Muscle of leg (tissue), 11 donors: ENCODE data around the gene KCNQ1. TPM values are rescaled to one million over a fixed set of nuclear protein-coding genes. Genes with fewer than 3 reads are reported as not detected.
A peak's percentile ranks its signal among the peaks of the same experiment; 100 is the strongest.

Experiments used
- DNase-seq: peaks from one replicate; pipeline ENCODE4 v3.0.0; 2013
- H3K27ac ChIP-seq: one replicate; pipeline ENCODE4 v1.5.1; 2013; ENCODE audit warnings: mild to moderate bottlenecking, low read length, control low read depth
- H3K27me3 ChIP-seq: one replicate; pipeline ENCODE4 v1.6.1; 2013; ENCODE audit warnings: low read length; ENCODE audit not compliant: control insufficient read depth, insufficient read depth
- H3K36me3 ChIP-seq: one replicate; pipeline ENCODE4 v1.6.1; 2013; ENCODE audit warnings: low read length; ENCODE audit not compliant: control insufficient read depth, insufficient read depth
- H3K4me1 ChIP-seq: one replicate; pipeline ENCODE4 v1.6.1; 2013; ENCODE audit warnings: low read length; ENCODE audit not compliant: control insufficient read depth, insufficient read depth
- H3K4me3 ChIP-seq: one replicate; pipeline ENCODE4 v1.5.1; 2013; ENCODE audit warnings: low read length, control low read depth
- H3K9me3 ChIP-seq: replicated peaks from 2 replicates; pipeline ENCODE4 v1.6.1; 2013; ENCODE audit warnings: low read depth, low read length; ENCODE audit not compliant: control insufficient read depth
- WGBS: methylation state at CpG from one replicate; pipeline ENCODE4 v1.1.5; 2013; ENCODE audit warnings: missing lambda C conversion rate; ENCODE audit not compliant: insufficient coverage; 5-methylcytosine and 5-hydroxymethylcytosine counted together
- polyA plus RNA-seq, 8 donors: library from polyadenylated mRNA; unstranded; fragments of 120-200 nt; gene quantifications; one replicate each; pipeline versions ENCODE4 v1.2.1 to v1.2.3, GENCODE V29; 2013; ENCODE audit warnings: inconsistent platforms in 1 of 8, low replicate concordance in 1 of 8; ENCODE audit not compliant: insufficient read length in 8 of 8, insufficient read depth in 1 of 8
- total RNA-seq: library from RNA; stranded (reverse); fragments of 120-200 nt; gene quantifications from one replicate; pipeline ENCODE4 v1.2.4, GENCODE V29; 2013

KCNQ1 gene
- total and polyA plus RNA-seq, 9 donors = 0.84 to 4.1 (median 2.6) TPM

DNA sequence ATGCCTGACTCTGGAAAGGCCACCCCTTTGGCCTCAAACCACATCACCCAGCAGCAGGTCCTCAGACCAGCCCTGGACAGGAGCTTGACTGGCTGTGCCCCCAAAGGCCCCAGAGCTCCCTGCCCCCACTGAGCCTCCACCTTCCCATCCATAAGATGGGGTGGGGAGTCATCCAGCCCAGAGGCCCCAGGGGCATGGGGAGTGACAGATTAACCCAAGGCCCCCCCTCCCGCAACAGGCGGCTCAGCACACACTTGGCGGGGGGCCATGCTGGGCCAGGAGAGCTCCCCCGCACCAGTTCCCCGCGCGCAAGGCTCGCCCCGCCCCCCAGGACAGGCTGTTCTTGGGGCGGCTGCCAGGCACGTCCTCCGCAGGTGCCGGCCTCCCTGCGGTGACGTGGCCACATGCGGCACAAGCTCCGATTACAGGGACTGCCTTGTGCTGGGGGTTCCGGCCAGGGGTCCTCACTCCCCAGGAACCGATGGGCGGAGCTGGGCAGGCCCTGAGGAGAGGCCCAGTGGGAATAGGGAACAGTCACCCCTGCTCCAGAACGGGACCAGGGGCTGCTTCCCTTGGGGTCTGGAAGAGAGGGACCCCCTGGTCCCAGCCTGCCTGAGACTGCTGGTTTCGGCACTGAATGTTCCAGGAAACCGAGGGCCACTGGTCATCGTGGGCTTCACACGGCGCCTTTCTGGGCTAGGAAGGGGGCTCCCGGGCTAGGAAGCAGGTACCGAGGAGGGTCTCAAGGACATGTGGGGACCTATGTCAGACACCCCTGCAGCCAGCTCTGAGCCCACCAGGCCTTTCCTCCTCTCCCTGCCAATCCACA lies 445.9 kb downstream of the KCNQ1 start:
- WGBS = 20% methylated on average over 27 of the region's 28 CpGs
- H3K27ac ChIP-seq = peak overlapping the region; percentile 91
- no peaks in the 10 kb centered on the region for H3K27me3 ChIP-seq
- H3K4me3 ChIP-seq = no peak overlapping the region
- peak; percentile 86 for DNase-seq
- H3K4me1 ChIP-seq = peaks cover 65% of the 10 kb centered on the region
- H3K36me3 ChIP-seq = no peaks in the 10 kb centered on the region
- H3K9me3 ChIP-seq = no peaks in the 10 kb centered on the region

DNA sequence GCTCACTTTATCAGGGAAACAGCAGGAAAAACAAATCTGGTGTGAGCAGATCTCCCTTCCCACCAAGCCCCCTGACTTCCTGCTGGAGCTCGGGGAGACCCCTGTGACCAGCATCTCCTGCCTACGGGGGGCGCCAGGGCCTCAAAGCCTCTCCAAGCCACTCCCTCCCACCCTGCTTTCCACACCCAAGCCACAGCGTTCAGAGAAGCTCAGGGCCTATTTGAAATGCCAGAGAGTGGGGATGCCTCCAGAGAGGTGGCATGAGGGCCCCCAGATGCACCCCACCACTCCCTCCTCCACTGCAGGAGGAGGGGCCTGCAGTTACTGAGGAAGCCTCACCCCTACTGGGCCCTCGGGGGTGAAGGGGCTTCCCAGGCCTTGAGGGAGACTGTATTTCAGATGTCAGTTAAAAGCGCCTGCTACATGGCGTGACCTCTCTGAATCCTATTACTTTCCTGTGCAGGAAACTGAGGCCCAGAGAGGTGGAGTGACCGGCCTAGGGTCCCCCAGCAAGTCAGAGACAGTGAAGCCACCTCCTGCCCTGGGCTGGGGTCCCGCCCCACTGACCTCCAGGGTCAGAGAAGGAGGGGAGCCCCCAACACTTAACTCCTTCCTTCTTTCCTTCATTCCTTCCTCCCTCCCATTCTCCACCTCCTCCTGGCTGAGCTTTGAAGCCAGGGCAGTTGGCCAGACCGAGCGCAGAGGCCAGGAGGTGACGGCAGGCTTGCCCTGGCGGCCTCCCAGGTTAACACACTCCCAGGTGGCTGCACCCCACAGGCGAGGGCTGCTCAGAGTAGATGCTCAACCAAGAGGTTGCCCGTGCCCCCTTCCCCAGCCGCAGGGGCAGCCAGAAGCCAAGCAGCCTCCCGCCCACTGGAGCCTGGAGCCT lies 446.8 kb downstream of the KCNQ1 start:
- H3K9me3 ChIP-seq = no peaks in the 10 kb centered on the region
- H3K27me3 ChIP-seq = no peaks in the 10 kb centered on the region
- WGBS = 21% methylated on average over 12 of the region's 17 CpGs
- peak overlapping the region; percentile 50 for H3K4me3 ChIP-seq
- peaks cover 62% of the 10 kb centered on the region for H3K4me1 ChIP-seq
- DNase-seq = peak; percentile 38
- H3K27ac ChIP-seq = peak overlapping the region; percentile 91
- no peaks in the 10 kb centered on the region for H3K36me3 ChIP-seq

DNA sequence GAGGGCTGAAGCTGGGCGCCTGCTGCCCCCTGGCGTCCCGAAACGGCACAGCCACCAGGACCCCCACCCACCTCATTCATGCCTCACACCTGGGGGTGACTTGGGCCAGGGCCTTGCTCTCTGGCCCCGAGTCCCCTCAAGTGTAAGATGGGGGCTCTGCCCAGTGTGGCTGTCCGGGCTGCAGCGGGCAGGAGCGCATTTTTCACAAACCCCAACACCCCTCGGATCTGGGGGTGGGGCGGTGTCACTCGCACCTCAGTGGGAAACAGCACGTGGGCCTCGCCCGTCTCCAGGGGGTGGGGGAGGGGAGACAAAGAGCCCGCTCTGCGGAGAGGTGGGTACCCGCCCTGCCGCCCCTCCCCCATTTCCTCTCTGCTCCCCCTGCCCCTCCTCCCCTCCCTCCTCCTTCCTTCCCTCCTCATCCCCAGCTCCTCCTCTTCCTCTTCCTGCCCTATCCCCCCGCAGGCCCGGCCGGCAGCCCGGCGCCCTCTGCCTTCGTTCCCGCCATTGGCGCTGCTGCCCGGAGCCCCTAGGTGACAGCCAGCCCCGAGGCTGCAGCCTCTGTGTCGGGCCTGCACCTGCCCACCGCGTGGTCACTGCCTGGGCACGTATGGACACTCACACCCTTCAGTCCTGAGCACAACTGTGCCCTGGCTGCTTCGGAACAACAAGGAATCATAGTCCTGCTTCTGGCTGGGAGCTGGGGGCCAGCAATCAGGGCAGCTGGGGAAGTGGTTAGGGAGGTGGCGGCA lies 447.6 kb downstream of the KCNQ1 start:
- no peaks in the 10 kb centered on the region for H3K36me3 ChIP-seq
- H3K4me3 ChIP-seq = peak overlapping the region; percentile 50
- no peaks in the 10 kb centered on the region for H3K27me3 ChIP-seq
- no peaks in the 10 kb centered on the region for H3K9me3 ChIP-seq
- peaks cover 54% of the 10 kb centered on the region for H3K4me1 ChIP-seq
- peak; percentile 82 for DNase-seq
- 2% methylated on average over 21 of the region's 34 CpGs for WGBS
- H3K27ac ChIP-seq = peak overlapping the region; percentile 91

DNA sequence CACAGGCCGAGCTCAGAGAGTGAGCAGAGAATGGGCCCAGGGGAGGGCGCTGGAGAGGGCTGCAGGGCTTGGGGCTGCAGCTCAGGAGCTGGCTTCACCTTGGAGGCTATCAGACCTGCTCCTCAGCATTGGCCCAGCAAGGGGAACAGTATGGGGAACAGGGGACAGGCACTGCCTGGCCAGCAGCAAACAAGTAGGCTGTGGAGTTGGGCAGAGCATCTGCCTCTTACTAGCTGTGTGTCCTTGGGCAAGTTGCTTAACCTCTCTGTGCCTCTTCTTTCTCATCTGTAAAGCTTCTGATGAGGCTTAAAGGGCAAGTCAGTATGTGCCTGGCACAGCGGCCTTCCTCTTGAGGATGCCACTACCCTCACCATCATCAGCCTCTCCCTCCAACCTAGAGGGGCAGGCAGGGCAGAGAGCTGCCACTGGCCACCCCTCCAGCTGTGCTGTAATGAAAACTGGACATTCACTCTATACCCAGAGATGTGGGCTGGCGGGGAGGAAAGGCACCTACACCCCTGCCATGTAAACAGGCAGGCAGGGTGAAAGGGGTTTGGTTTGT lies 448.2 kb downstream of the KCNQ1 start:
- H3K9me3 ChIP-seq = no peaks in the 10 kb centered on the region
- no peaks in the 10 kb centered on the region for H3K27me3 ChIP-seq
- H3K27ac ChIP-seq = peak overlapping the region; percentile 91
- DNase-seq = no peak
- H3K4me1 ChIP-seq = peaks cover 47% of the 10 kb centered on the region
- WGBS = 13% methylated on average over 2 of the region's 4 CpGs
- H3K36me3 ChIP-seq = no peaks in the 10 kb centered on the region
- H3K4me3 ChIP-seq = peak overlapping the region; percentile 50

DNA sequence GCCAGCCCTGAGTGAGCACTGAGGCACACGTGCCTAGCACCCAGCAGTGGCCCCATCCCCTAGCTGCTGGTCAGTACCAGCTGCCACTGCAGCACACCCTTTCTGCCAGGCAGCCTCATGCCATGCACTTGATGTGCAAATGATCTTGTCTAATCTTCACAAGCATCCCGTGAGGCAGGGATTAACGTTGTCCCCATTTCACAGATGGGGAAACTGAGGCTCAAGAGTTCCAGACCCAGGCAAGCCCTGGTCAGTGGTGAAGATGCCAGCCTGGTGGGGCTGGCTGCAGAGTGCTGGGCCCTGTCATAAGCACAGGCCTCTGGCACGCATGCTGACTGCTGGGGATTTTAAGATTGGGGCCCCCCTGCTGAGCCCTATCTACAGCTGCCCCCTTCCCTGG lies 449.1 kb downstream of the KCNQ1 start:
- 81% methylated on average over 3 of the region's 4 CpGs for WGBS
- Histone ChIP-seq H3K27ac (no peak overlapping the region), H3K36me3 (no peaks in the 10 kb centered on the region), H3K4me1 (peaks cover 50% of the 10 kb centered on the region), H3K4me3 (no peak overlapping the region), H3K9me3 (no peaks in the 10 kb centered on the region), H3K27me3 (no peaks in the 10 kb centered on the region)
- no peak for DNase-seq

DNA sequence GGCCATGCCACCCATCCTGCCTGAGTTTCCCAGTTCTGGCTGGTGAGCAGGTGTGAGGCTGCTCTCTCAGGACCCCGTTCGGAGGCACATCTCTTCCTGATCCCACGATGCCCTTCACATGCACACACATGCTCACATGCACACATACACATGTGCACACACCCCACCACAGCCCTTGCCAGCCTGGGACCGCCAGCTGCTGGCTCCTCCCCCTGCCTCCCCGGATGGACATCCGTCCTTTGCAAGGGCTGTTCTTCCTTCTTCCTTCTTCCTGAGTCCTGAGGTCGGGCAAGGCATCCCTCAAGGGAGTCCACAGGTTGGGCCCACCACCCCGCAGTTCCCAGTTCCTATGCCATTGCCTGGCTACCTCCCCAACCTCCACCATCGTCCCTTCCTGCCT lies 451.2 kb downstream of the KCNQ1 start:
- Histone ChIP-seq H3K27ac (no peak overlapping the region), H3K36me3 (no peaks in the 10 kb centered on the region), H3K4me3 (no peak overlapping the region), H3K27me3 (peaks cover 12% of the 10 kb centered on the region), H3K4me1 (peaks cover 40% of the 10 kb centered on the region), H3K9me3 (no peaks in the 10 kb centered on the region)
- WGBS = 75% methylated on average over 6 of the region's 9 CpGs
- DNase-seq = no peak

DNA sequence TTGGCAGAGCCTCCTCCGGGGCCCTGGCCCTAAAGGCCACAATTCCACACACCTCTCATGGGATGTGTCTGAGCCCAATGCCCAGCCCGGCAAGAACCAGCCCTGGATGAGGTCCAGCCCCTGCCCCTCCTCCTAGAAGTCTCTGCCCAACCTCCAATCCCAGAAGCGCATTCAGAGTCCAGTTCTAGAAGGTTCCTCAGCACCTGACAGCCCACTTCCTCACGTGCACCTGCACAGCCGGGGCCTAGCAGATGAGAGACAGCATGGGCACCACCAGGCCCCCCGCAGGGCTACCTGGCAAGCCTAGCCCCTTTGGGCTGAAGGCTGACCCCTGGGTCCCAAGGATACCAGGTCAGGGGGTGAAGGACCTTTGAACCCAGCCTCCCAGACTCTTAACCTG lies 452.2 kb downstream of the KCNQ1 start:
- H3K27me3 ChIP-seq = peaks cover 17% of the 10 kb centered on the region
- WGBS = 100% methylated on average over 4 of the region's 6 CpGs

DNA sequence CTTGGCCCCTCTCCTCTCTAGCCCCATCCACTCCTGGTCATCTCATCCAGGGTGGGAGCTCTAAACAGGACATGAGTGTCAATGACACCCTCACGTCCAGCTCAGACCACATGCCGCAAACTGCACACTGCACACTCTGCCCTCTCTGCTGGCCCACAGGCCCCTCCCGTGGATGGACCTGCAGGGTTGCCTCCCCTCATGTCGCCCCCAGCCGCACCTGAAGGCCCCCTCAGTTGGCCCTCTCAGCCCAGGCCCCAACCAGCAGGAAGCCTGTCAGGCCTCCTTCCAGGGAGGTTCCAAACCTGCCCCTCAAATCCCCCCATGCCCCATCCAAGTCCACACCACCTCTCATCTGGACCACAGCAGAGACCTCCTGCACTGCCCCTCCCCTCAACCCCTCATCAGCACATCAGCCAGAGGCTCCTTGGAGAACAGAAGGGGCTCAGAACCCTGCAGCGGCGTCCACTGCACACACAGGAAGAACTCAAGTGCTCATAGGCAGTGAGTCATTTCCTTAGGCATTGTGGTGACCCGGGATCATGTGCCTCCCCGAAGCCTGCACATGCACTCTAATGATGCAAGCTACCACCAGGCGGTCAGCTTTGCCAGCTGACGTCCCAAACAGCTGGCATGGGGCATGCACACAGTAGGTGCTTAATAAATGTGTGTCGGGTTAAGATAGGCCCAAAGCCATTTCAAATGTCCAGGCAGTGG lies 453.7 kb downstream of the KCNQ1 start:
- H3K4me1 ChIP-seq = peaks cover 36% of the 10 kb centered on the region
- peak; percentile 74 for DNase-seq
- no peak overlapping the region for H3K4me3 ChIP-seq
- H3K27me3 ChIP-seq = peaks cover 32% of the 10 kb centered on the region
- H3K27ac ChIP-seq = peak overlapping the region; percentile 78
- H3K36me3 ChIP-seq = no peaks in the 10 kb centered on the region
- H3K9me3 ChIP-seq = no peaks in the 10 kb centered on the region
- 65% methylated on average over 12 of the region's 12 CpGs for WGBS

More for the DNA sequence above, 452.2 kb downstream of the KCNQ1 start:
- Histone ChIP-seq H3K4me3 (no peak overlapping the region), H3K9me3 (no peaks in the 10 kb centered on the region), H3K4me1 (peaks cover 39% of the 10 kb centered on the region), H3K27ac (no peak overlapping the region), H3K36me3 (no peaks in the 10 kb centered on the region)
- DNase-seq = no peak
